ENCODE measurements around the gene ISY1.

GRCh38 chr3:129116482-129116946, 44.3 kb downstream of the ISY1 start:
- TF ChIP-seq CTCF (IDR thresholded peaks at IDR 0.05) = no peak
- no peak for TF ChIP-seq POLR2AphosphoS5 (IDR thresholded peaks at IDR 0.05; ENCODE audit: insufficient read depth in 1 of 2, low read depth in 1 of 2)
- TF ChIP-seq POLR2A (IDR thresholded peaks at IDR 0.05) = no peak
